Endothelial cell of umbilical vein (primary cell): ENCODE measurements around the gene IL6R. TPM values are rescaled to one million over a fixed set of nuclear protein-coding genes. Genes with fewer than 3 reads are reported as not detected.

Source experiments
- BruUV-seq: library from RNA; stranded (reverse); fragments of 400-500 nt; replicated peaks from 2 replicates; lab custom pipeline; 2021; lab: Mats Ljungman, UMichigan
- CTCF ChIA-PET: fragments of 300-600, 350-600 bp; sonication (Branson Sonifier 250); formaldehyde crosslinking; loops from one replicate; lab custom pipeline; 2021; ENCODE audit warnings: antibody characterized with exemption, inconsistent platforms; lab: Charles Lee
- POLR2A ChIA-PET: fragments of 300-600, 350-600 bp; sonication (Branson Sonifier 250); formaldehyde crosslinking; loops from one replicate; lab custom pipeline; 2021; ENCODE audit warnings: antibody characterized with exemption, inconsistent platforms; lab: Charles Lee
- DNase-seq: peaks from one replicate; pipeline ENCODE4 v3.0.0-alpha.2; 2011; ENCODE audit warnings: low read depth, low spot score
- FAIRE-seq: peaks from 2 replicates; lab custom pipeline; 2011; peaks lifted over from hg19 to GRCh38; lab: Jason Lieb, UNC
- H2AFZ ChIP-seq: 2 replicates; pipeline ENCODE4 v1.6.0; 2012; ENCODE audit warnings: low read depth, low read length, control low read depth, inconsistent platforms
- H3K27ac ChIP-seq: 2 replicates; pipeline ENCODE4 v1.5.1; 2011; ENCODE audit warnings: low read depth, mild to moderate bottlenecking, control low read depth, low read length, moderate library complexity; ENCODE audit not compliant: insufficient read depth
- H3K27me3 ChIP-seq, 2 experiments: 2 replicates each; pipeline versions ENCODE4 v1.6.0 to v1.6.1; 2011; ENCODE audit warnings: low read length in 2 of 2, mixed read lengths in 1 of 2; ENCODE audit not compliant: control insufficient read depth in 2 of 2, insufficient read depth in 2 of 2
- H3K36me3 ChIP-seq, 2 experiments: 2 replicates in 1 of 2; 3 replicates in 1 of 2; pipeline ENCODE4 v1.5.1; 2011; ENCODE audit warnings: low read length in 2 of 2, mild to moderate bottlenecking in 1 of 2, moderate library complexity in 1 of 2; ENCODE audit not compliant: control insufficient read depth in 2 of 2, insufficient read depth in 2 of 2; ENCODE audit errors: extremely low read depth in 1 of 2
- H3K4me1 ChIP-seq: 3 replicates; pipeline ENCODE4 v1.5.1; 2011; ENCODE audit warnings: mild to moderate bottlenecking, low read length; ENCODE audit not compliant: control insufficient read depth, insufficient read depth; ENCODE audit errors: extremely low read depth
- H3K4me2 ChIP-seq: 2 replicates; pipeline ENCODE4 v1.6.1; 2011; ENCODE audit warnings: low read length, control low read depth, mixed read lengths; ENCODE audit not compliant: insufficient read depth
- H3K4me3 ChIP-seq, 3 experiments: fragments of 200-600 bp in 1 of 3; sonication (generic), shearing (Covaris generic) in 1 of 3; replicated peaks in 1 of 3; 2 replicates each; pipeline ENCODE4 v1.5.1; 2011 to 2016; ENCODE audit warnings: control low read depth in 3 of 3, low read length in 3 of 3, mild to moderate bottlenecking in 2 of 3, inconsistent platforms in 1 of 3, low read depth in 1 of 3, moderate library complexity in 1 of 3; ENCODE audit not compliant: insufficient read depth in 1 of 3
- H3K79me2 ChIP-seq: 2 replicates; pipeline ENCODE4 v1.6.0; 2012; ENCODE audit warnings: low read length, inconsistent platforms; ENCODE audit not compliant: control insufficient read depth, insufficient read depth
- H3K9ac ChIP-seq: replicated peaks from 2 replicates; pipeline ENCODE3; 2011; ENCODE audit warnings: low read length, control low read depth; ENCODE audit not compliant: insufficient read depth; ENCODE audit errors: extremely low read depth
- H3K9me1 ChIP-seq: replicated peaks from 3 replicates; pipeline ENCODE4 v1.6.0; 2011; ENCODE audit warnings: mild to moderate bottlenecking, low read length; ENCODE audit not compliant: control insufficient read depth, insufficient read depth; ENCODE audit errors: extremely low read depth
- H3K9me3 ChIP-seq: replicated peaks from 2 replicates; pipeline ENCODE4 v1.5.1; 2012; ENCODE audit warnings: low read length, inconsistent platforms; ENCODE audit not compliant: control insufficient read depth, insufficient read depth
- H4K20me1 ChIP-seq: replicated peaks from 2 replicates; pipeline ENCODE3; 2011; ENCODE audit warnings: mild to moderate bottlenecking, low read length; ENCODE audit not compliant: control insufficient read depth, insufficient read depth; ENCODE audit errors: extremely low read depth
- CTCF ChIP-seq, 2 donors: IDR thresholded peaks; 1 replicate in 1 of 2; 2 replicates in 1 of 2; pipeline ENCODE4 v1.5.1; 2011; ENCODE audit warnings: low read length in 2 of 2, mild to moderate bottlenecking in 2 of 2, moderate library complexity in 2 of 2, control low read depth in 1 of 2, inconsistent platforms in 1 of 2, low read depth in 1 of 2; ENCODE audit not compliant: insufficient read depth in 1 of 2; ENCODE audit errors: extremely low read depth in 1 of 2
- EZH2 ChIP-seq: IDR thresholded peaks from 2 replicates; pipeline ENCODE4 v1.6.1; 2012; ENCODE audit warnings: borderline replicate concordance, low read depth, mild to moderate bottlenecking, moderate library complexity, low read length, inconsistent platforms; ENCODE audit not compliant: severe bottlenecking
- FOS ChIP-seq: IDR thresholded peaks from 2 replicates; pipeline ENCODE4 v1.6.1; 2011; ENCODE audit warnings: mild to moderate bottlenecking, low read length, moderate library complexity, borderline replicate concordance; ENCODE audit not compliant: insufficient read depth
- GATA2 ChIP-seq: IDR thresholded peaks from 2 replicates; pipeline ENCODE4 v1.7.0; 2011; ENCODE audit warnings: low read depth, mild to moderate bottlenecking, moderate library complexity, mixed read lengths, low read length; ENCODE audit not compliant: insufficient read length, insufficient read depth
- JUN ChIP-seq: IDR thresholded peaks from 2 replicates; pipeline ENCODE4 v1.6.1; 2011; ENCODE audit warnings: borderline replicate concordance, low read depth; ENCODE audit not compliant: insufficient read length, insufficient read depth
- MYC ChIP-seq: IDR thresholded peaks from one replicate; pipeline ENCODE4 v1.6.1; 2011; ENCODE audit warnings: mild to moderate bottlenecking, low read depth, low read length
- POLR2A ChIP-seq: IDR thresholded peaks from 2 replicates; pipeline ENCODE4 v1.6.1; 2012; ENCODE audit warnings: low read depth, mild to moderate bottlenecking, control low read depth, low read length
- POLR2AphosphoS5 ChIP-seq: IDR thresholded peaks from 2 replicates; pipeline ENCODE4 v1.6.1; 2012; ENCODE audit warnings: low read depth, mild to moderate bottlenecking, control low read depth, low read length, moderate library complexity; ENCODE audit not compliant: insufficient read depth
- dilution Hi-C: fragments of 300-500 bp; cut with MboI; formaldehyde crosslinking; loops from one replicate; pipeline ENCODE4 v1.15.0; 2019; ENCODE audit warnings: low sequenced_read_pairs; ENCODE audit not compliant: extremely low pct_ligation_motif_present
- intact Hi-C: fragments of 100-400 bp; cut with micrococcal nuclease; formaldehyde crosslinking; loops from one replicate; pipeline ENCODE4 v1.10.0; 2022
- polyA plus RNA-seq, 4 experiments: library from polyadenylated mRNA; depleted of rRNA in 3 of 4; stranded (reverse) in 3 of 4; unstranded in 1 of 4; fragments of >200 nt; gene quantifications; 2 replicates each; pipeline versions ENCODE4 v1.2.1 to v1.2.3, GENCODE V29; 2011 to 2012; ENCODE audit warnings: missing spikeins in 1 of 4
- total RNA-seq: library from RNA; stranded (reverse); gene quantifications from 2 replicates; pipeline ENCODE4 v1.2.3, GENCODE V29; 2021
- TF ChIP-seq, protein P1 (sequence below): IDR thresholded peaks from 2 replicates; pipeline ENCODE4 v1.6.1; 2011; ENCODE audit not compliant: insufficient read depth, insufficient read length

The IL6R gene
- total and polyA plus RNA-seq, 2 donors (not counting 3 experiments of a cell fraction or from before 2014, with no cell fraction given), result 4.8 to 5.1 TPM

DNA sequence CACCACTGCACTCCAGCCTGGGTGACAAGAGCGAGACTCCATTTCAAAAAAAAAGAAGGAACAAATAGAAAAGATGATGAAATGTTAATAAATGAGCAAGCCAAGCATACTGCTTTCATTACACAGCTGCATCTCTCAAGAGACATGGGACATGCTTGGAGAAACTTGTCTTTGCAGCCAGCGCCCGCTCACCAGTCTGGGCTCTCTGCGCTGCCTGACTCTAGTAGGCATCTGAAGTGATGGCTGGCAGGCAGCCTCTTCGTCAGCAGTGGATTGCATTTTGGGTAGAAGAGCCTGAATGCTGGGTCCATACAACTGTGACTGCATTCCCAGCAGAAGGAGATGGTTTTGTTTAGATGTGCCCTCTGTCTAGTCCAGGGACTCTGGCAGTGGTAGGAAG, 48.0 kb downstream of the IL6R start:
- DNase-seq (no peak), FAIRE-seq (no peak)
- Histone ChIP-seq H4K20me1 (no peaks in the 10 kb centered on the region), H3K4me2 (no peak overlapping the region), H3K27ac (no peak overlapping the region), H3K79me2 (no peaks in the 10 kb centered on the region), H3K4me3 (no peak overlapping the region), H3K4me1 (peaks cover 2% of the 10 kb centered on the region), H2AFZ (no peak overlapping the region), H3K27me3 (no peaks in the 10 kb centered on the region), H3K36me3 (no peaks in the 10 kb centered on the region), H3K9me3 (no peaks in the 10 kb centered on the region), H3K9me1 (no peaks in the 10 kb centered on the region), H3K9ac (no peak overlapping the region)
- ChIA-PET CTCF (interaction anchor here (1.2 to 1.9 kb wide), 2 partner anchors 26 to 118 kb away, joined by 4 to 6 read pairs; no protein-coding TSS in a partner anchor), POLR2A (no interaction called here)
- dilution Hi-C loops (no loop called here), intact Hi-C loops (no loop called here)
- no TSS peak for BruUV-seq
- no peak for TF ChIP-seq POLR2A
- TF ChIP-seq EZH2, result no peak
- no peak for TF ChIP-seq GATA2
- TF ChIP-seq CTCF (IDR thresholded peaks at IDR 0.05; ENCODE audit: extremely low read depth in 1 of 2, insufficient read depth in 1 of 2, low read depth in 1 of 2, low read length in 2 of 2), result no peak
- no peak for TF ChIP-seq FOS
- TF ChIP-seq POLR2AphosphoS5, result no peak
- TF ChIP-seq MYC, result no peak
- TF ChIP-seq, protein P1, sequence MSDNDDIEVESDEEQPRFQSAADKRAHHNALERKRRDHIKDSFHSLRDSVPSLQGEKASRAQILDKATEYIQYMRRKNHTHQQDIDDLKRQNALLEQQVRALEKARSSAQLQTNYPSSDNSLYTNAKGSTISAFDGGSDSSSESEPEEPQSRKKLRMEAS, result no peak
- no peak for TF ChIP-seq JUN
